Measurements from ENCODE around the gene SLC6A20.
"Not testable (repeated sequence)": the region's sequence is repeated elsewhere in the genome, so short reads cannot be mapped to it uniquely, and the experiment has no call there.

Gene SLC6A20

GRCh38 chr3:45760878-45761711 is 35.2 kb downstream of the SLC6A20 start:
- DNase-seq (ENCODE audit: extremely low read depth in 1 of 2, low read depth in 1 of 2), result peak in 1 of 2 donors; percentile 19

GRCh38 chr3:45759851-45760250 is 36.5 kb downstream of the SLC6A20 start:
- DNase-seq (ENCODE audit: extremely low read depth in 1 of 2, low read depth in 1 of 2), result no peak

DNA sequence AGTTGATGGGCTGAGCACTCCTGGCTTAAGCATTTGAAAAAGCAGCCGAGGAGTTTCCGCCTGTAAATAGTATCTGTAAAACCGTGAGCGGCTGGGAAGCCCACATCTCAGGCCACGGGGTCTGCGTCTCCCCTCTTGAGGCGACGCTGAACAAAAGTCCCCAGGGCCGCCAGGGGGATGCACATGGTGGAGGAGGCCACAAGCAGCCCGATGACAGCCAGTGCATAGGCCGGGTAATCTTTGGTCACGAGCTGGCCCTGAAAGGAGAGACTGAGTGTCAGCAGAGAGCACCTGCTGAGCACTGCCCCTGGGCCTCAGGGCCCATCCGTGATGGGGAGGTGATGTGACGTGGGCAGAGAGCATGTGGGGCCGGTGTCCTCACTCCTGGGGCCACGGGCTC is 37.5 kb downstream of the SLC6A20 start:
- no peak for DNase-seq (ENCODE audit: extremely low read depth in 1 of 2, low read depth in 1 of 2)

GRCh38 chr3:45757141-45757540 is 39.2 kb downstream of the SLC6A20 start:
- DNase-seq (ENCODE audit: extremely low read depth in 1 of 2, low read depth in 1 of 2), result not testable (repeated sequence)

DNA sequence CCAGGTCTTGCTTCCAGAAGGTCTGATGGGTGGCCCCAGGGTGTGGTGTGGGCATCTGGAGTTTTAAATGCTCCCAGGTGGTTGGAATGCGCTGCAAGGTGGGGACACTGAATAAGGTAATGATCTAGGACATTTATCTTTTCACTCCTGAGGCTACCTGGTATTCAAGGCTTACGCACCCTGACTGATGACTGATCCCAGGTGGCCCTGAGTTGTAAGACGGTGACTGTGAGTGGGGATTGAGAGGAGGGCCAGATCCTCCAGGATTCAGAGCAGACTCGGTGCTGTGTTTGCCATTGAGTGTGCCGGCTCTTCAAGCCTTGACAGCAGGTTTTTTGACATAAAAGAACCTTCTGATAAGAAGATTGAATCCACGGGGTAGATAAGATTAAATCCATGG is 40.3 kb downstream of the SLC6A20 start:
- no peak for DNase-seq (ENCODE audit: extremely low read depth in 1 of 2, low read depth in 1 of 2)

DNA sequence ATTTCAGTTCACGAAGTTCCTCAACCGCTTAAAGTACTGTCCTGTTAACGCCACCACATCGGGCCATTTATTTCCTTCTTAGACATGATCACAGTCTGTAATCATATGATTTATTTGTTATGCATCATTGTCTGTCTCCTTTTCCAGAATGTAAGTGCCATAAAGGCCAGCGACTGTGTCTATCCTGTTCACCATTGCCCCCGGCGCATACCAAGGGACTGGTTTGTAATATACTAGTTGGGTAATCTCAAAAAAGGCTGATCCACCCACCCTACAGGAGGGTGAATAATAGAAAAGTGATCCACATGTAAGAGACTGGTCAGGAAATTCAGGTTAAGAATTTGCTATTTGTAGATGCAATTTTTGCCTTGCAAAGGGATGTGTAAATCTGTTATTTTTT is 41.9 kb downstream of the SLC6A20 start:
- DNase-seq (ENCODE audit: extremely low read depth in 1 of 2, low read depth in 1 of 2), result no peak

DNA sequence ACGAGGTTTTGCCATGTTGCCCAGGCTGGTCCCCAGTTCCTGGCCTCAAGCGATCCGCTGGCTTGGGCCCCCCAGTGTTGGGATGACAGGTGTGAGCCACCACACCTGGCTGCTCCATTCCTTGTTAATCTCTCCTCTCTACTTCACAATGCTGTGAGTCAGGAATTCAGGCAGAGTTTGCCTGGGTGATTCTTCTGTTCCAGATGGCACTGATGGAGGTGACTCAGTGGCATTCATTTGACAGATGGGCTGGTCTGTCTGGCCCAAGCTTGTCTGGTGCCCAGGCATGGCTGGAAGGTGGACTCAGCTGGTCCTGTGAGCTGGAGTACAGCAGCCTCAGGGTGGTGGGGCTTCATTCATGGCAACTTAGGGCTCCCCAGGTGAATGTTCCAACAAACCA is 43.2 kb downstream of the SLC6A20 start:
- no peak for DNase-seq (ENCODE audit: extremely low read depth in 1 of 2, low read depth in 1 of 2)

- no peak for DNase-seq (ENCODE audit: extremely low read depth in 1 of 2, low read depth in 1 of 2)
Observed at GRCh38 chr3:45751537-45752242, 44.6 kb downstream of the SLC6A20 start.

DNA sequence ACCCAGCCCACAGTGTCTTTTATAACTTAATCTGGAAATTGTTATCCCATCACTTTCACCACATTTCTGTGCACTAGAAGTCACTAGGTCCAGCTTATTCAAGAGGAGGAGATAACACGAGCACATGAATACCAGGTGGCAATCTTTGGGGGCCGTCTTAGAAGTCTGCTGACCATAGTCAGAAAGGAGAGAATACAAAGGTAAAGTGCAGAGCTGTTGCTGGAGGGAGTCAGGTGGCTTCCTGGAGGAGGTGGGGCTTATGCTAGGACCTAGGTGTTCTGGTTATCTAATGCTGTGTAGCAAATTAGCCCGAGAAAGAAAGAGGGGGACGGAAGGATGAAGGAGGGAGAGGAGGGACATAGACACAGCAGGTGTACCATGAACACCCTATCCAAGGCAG is 46.5 kb downstream of the SLC6A20 start:
- no peak for DNase-seq (ENCODE audit: extremely low read depth in 1 of 2, low read depth in 1 of 2)

GRCh38 chr3:45749036-45749600 is 47.2 kb downstream of the SLC6A20 start:
- DNase-seq (ENCODE audit: extremely low read depth in 1 of 2, low read depth in 1 of 2), result not testable (repeated sequence)

GRCh38 chr3:45748068-45748467 is 48.3 kb downstream of the SLC6A20 start:
- no peak for DNase-seq (ENCODE audit: extremely low read depth in 1 of 2, low read depth in 1 of 2)

DNA sequence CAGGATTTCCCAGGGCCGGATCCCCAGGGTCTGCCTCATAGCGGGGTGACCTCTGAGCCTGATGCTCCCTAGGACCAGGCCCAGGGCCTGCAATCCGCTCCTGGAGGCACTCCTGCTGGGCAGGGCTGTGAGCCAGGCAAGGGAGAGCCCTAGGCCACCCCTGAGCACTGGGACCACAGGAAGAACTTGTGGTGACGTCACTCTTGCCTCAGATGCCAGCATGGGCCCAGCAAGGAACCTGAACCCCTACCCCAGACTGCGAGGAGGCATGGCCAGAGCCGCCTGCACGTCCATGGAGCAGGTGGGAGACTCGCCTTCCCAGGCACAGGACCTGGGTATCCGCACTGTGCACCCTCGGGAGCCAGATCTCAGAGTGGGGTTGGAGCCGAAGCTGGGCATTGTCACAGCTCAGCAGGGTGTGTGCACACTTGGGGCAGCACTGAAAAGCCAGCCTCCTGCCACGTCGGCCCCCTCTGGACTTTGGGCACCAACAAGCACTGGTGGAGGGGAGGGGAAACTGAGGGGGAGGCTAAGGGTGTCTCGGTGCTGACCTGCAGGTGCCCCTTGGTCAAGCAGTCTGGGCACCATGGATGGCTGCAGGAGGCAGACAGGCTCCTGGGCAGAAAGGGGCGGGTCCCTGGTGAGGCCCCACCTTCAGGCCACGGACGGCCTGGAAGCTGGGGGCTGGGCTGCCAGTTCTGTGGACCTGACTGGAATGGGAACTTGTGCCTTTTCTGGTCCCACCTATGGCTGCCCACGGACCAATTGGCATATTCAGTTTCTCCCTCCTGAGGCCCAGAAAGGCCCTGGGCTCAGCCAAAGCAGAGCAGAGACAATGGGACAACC is 49.3 kb downstream of the SLC6A20 start:
- DNase-seq (ENCODE audit: extremely low read depth in 1 of 2, low read depth in 1 of 2), result no peak

- no peak for DNase-seq (ENCODE audit: extremely low read depth in 1 of 2, low read depth in 1 of 2)
Observed at GRCh38 chr3:45746165-45746776, 50.1 kb downstream of the SLC6A20 start.

GRCh38 chr3:45742461-45743089 is 53.8 kb downstream of the SLC6A20 start:
- DNase-seq (ENCODE audit: extremely low read depth in 1 of 2, low read depth in 1 of 2), result no peak

- no peak for DNase-seq (ENCODE audit: extremely low read depth in 1 of 2, low read depth in 1 of 2)
Observed at GRCh38 chr3:45741742-45742460, 54.4 kb downstream of the SLC6A20 start.

GRCh38 chr3:45741247-45741646 is 55.1 kb downstream of the SLC6A20 start:
- no peak for DNase-seq (ENCODE audit: extremely low read depth in 1 of 2, low read depth in 1 of 2)

DNA sequence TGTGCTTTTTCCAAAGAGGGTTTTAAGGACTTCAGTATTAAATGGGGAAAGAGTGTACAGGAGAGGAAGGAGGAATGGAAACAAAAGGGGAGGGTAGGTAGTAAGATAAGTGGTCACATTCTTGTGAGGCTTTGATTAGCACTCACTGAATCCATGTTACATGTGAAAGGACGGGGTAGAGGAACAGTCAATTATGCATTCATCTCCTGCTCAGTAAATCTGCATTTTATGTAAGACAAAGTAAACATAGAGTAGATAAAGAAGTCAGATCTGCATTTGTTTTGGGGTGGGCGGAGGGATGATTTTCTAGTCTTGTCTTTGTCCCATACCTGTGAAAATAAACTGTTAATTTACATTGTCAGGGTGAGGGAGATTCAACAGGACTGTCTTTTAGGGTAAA is 56.3 kb downstream of the SLC6A20 start:
- DNase-seq (ENCODE audit: extremely low read depth in 1 of 2, low read depth in 1 of 2), result no peak

- no peak for DNase-seq (ENCODE audit: extremely low read depth in 1 of 2, low read depth in 1 of 2)
Observed at GRCh38 chr3:45737234-45737633, 59.1 kb downstream of the SLC6A20 start.

DNA sequence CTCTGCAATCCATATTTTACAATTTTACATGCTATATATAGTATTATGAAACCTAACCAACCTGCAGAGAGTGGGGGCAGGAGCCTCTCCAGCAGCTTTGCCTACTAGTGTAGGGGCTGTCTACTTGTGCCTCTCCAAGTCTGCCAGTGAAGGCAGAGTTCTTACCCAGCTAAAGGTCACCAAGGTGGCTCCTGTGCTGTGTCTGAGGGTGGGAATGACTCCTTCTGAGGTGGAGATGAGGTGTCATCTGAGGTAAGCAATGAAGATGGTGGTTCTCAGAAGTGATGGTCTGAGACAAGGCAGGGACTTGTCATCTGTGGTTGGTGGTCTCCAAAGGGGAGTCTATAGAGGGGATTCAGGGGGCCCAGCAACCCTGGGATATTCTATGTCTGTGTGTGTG is 59.6 kb downstream of the SLC6A20 start:
- DNase-seq (ENCODE audit: extremely low read depth in 1 of 2, low read depth in 1 of 2), result peak in 1 of 2 donors; percentile 15
